NOMO-1 treated with dmso at 0.1 percent for 144 hours (cell line): ENCODE measurements around the gene FANCI.
A peak's percentile ranks its signal among the peaks of the same experiment; 100 is the strongest.

ENCODE experiments used
- DNase-seq: peaks from one replicate; lab custom pipeline; 2025; ENCODE audit not compliant: unreplicated experiment; lab: John Stamatoyannopoulos, UW

The FANCI gene

DNA sequence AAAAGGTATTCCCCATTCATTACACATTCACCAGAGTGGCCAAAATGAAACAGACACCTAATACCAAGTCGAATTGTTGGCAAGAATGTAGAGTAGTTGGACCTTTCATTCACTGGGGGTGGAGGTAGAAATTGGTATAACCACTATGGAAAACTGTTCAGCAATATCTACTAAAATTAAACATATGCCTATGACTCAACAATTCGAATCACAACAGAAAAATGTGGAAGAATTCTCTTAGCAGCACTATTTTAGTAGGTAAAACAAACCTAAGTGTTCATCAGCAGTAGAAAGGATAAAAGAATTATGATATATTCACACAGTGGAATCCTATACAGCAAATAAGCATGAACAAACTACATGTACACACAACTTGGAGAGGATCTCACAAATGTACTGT lies 60.2 kb downstream of the FANCI start:
- DNase-seq = no peak

DNA sequence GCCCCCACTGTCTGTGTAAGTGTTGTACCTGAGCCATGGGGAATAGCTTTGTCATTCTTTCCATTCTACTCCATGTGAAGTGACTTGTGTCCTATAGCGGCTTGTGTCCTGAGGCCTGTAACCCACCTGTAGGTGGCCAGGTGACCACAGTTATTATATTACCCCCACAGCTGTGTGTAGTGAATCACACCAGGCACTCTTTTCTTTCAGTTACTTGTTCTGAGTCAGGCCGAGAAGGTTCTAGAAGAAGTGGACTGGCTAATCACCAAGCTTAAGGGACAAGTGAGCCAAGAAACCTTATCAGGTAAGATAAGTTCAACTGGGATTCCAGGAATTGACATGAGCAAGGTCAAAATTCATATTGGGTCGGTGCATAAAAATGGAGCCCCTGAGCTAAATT lies 61.6 kb downstream of the FANCI start:
- DNase-seq = no peak

DNA sequence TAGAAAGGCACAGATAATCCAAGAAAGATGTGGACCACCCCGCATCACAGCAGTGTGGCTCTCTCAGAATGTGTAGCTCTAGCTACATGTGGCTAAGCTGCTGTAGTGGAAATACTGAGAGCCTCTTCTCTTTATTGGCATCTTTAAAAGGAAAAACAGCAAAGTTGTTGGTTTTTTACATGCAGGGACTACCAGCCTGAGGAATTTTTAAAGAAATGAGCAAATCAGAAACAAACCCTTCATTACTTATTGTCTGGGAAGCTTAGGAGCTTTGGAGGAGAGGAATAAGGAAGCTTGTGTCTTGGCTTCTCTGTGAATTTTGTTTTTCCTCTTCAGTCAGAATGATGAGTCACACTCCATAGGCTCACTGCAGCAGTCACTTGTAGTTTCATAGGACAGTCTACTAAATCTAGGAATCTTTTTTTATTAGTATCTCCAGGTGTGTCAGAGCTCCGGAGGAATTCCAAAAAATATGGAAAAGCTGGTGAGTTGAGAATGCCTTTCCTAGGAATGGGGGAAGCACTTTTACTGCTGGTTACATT lies 63.3 kb downstream of the FANCI start:
- no peak for DNase-seq

DNA sequence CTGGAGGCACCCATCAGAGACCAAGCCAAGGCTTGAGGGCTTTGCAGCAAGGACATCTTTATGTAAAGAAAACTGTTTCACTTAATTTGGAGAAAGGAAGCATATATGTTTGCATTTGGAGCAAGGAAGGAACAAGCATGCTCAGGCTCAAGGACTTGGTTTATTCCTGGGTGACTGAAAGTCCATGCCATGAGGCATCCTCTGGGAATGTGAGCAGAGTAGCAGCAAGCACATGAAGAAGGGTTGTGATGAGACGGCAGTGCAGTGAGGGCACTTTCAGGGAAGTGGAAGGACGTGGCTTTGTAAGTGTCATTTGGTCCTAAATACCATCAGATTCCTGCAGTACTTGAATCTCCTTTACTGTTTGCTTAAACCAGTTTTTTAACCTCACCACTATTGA lies 64.0 kb downstream of the FANCI start:
- no peak for DNase-seq

DNA sequence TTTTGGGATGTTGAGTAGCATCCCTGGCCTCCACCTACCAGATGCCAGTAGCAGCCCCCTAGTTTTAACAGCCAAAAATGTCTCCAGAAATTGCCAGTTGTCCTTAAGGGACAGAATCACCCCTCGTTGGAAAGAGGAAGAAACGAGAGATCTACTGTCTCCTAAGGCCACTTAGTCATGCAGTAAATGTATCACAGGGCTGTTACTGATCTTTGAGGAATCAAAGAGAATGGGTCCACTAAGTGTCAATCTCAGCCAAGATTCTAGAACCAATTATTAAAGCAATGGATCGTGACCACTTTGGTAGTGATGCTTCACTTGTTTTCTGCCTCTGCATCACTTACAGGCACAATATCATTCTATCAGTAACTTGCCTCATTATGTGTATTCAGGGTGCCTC lies 64.5 kb downstream of the FANCI start:
- DNase-seq = no peak

DNA sequence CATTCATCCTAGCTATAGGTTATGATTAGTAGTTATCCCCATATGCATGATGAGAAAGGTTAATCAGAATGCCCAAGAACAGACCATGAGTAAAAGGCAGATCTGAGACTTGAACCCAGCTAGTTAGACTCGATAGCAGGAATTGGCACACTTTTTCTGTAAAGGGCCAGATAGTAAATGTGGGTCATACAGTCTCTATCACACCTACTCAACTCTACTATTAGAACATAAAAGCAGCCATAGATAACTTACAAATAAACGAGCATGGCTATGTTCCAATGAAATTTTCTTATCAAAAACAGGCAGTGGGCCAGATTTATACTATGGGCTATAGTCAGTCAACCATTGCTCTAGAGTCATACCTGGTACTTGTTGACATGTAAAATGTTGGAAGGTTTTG lies 66.2 kb downstream of the FANCI start:
- DNase-seq = no peak

DNA sequence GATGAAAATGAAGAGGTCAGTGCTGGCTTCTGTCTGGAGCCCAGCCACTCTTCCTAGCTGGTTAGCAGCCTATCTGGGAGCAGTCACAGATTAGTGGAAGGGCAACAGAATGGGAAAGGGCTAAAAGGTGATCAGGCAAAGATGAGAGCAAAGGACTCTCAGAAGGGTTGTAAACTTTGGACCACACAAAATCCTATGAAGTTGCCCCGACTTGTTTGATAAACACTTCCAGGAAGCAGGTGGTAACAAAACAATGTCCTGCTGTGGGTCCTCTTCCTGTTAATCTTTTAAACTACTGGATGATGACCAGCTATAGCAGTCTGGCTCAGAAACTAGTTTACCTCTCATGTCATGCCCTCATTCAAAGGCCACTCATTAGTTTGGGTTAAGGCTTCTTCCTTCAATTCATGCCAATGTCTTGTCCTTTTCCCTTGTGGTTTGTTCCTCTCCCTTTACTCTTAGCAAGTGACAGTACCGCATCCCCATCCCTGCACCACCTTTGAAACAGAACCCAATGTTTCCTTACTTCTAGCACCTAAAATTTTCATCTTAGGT lies 71.7 kb downstream of the FANCI start:
- no peak for DNase-seq

DNA sequence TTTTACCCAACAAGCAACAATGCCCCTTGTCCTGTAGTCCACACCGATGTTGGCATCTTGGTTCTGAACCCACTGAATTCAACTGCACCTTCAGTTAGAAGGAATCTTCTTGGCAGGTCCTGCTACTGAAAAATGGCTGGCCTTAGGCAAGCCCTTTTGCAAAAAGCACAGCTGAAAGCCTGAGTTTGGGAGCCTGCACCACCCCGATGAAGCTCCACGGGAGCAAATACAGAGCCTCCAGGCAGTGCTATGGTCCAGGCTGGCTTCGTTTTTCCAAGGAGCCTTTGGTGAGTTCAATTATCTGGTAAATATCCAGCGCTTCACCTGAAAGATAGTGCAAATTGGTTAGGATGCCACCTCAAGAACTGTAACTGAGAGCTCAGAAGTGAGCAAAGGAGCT lies 72.7 kb downstream of the FANCI start:
- no peak for DNase-seq

DNA sequence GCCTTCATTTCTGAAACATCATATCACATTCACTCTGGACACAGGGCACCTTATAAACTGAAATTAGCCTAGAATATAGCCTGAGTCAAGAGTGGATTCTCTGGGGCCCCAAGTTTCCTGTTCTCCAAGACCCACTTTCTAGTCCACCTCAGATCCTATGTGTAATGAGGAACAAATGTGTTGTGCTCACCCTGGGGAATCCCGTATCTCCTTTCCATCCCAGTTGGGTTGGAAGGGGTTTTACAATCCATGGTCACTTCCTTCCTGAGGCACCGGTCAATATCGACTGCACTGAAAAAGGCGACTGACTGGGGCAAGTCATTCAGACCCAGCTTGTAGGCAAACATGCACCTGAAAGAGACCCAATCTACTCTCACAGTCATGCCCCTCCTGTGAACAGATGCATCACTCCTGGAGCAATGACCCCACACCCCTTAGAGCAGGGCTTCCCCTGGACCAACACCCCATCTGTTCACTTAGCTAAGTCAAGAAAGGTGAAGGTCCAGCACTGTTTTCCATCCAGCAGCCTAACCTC lies 73.5 kb downstream of the FANCI start:
- no peak for DNase-seq

DNA sequence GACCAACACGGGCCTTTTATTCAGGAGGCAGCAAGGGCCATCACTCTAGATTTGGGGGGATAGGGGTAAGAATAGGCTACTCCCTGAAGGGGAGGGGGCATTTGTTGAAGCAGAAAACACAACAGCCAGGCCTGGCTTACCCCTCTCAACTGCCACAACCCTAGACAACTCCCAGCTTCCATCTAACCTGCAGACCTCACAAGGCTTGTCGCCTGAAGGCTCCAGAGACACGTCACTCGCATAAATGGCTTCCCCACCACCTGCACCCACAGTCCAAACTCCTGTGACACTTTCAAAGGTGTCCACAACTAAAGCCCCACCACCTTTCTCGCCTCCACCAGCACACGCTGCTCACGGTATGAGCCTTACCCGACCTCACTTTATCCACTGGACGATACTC lies 75.9 kb downstream of the FANCI start:
- no peak for DNase-seq

DNA sequence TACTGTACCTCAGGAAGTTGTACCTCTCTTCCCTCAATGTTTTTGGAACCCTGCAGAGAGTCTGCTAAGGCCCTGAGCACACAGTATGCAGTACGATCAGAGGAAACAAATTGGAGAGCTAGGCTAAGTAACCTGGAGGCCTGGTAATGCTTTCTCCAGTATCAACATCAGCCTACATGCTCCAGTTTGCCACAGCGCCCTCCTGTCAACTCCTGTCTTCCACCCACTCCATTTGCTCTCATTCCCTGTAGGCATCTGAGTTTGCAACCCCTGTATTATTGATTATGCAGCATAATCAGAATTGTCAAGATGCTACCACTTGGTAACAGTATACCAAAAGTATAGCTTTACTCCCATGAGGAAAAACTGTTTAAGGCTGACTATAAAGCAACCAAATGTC lies 76.4 kb downstream of the FANCI start:
- DNase-seq = no peak

DNA sequence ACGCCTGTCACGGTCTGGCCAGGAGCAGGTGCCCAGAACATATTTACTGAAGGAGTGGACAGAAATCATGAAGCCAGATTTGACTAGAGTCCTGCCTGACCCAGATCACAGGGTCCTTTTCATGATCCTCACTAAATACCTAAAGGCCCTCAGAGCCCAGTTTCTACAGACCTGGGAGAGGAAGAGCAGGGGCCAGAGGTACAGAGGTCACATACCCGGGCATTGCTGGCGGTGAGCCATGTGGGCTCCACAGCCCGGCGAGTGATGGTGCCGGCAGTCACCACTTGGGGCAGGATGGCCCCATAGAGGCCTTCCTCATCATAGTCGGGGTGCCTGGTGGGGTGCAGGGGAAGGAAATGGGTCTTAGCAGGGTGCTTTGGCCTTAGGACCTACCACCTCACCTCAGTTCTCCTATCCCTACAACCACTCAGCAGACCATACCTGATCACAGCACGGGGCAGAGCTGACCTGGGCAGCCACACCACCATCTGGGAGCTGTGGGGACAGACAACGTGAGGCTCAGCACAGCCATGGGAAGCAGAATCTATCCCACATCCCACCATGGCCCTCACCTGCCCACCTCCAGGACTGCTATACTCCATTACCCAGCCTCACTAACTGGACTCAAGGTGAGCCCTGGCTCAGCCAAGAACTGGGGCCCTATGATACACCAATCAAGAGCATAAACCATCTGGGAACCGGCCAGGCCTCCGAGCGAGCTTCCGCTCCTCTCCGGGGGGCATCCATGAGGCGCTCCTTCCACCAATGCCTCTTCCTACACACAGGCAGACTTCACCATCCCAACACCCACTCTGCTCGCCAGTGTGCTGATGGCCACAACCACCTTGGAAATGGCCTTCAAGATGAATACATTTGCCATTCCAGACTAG lies 78.0 kb downstream of the FANCI start:
- DNase-seq = no peak

DNA sequence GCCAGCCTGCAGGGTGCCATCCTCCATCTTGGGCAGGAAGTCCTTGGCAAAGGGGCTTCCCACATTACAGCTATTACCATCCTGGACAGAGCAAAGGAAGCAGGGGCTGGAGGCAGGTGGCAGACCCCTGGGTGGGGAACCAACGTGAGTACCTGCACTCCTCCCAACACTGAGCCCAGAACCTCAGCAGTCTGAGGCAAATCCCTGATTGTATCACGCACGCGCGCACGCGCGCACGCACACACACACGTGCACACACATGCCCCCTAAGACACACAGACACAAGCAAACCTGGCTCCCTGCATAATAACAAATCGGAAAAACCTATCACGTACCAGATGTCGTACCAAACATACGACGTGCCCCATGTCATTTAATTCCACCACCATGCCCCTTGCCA lies 79.0 kb downstream of the FANCI start:
- DNase-seq = no peak

DNA sequence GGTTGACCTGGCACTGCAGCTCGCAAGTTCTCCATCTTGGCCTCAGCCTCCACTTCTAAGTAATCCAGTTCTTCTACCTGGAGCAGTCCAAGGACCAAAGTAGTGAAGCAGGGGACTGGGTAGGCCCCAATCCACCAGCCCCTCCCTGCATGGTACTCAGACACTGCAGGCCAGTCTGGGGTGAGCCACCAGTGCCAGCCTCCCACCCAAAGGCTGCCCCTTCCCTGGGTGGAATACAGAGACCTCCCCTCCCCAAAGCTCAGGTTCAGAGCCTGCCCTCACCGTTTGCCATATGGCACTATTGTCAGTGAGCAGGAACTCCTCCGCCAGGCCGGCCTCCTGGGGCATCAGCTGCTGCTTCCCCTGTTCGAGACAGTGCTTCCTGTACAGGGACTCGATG lies 80.0 kb downstream of the FANCI start:
- DNase-seq = no peak

DNA sequence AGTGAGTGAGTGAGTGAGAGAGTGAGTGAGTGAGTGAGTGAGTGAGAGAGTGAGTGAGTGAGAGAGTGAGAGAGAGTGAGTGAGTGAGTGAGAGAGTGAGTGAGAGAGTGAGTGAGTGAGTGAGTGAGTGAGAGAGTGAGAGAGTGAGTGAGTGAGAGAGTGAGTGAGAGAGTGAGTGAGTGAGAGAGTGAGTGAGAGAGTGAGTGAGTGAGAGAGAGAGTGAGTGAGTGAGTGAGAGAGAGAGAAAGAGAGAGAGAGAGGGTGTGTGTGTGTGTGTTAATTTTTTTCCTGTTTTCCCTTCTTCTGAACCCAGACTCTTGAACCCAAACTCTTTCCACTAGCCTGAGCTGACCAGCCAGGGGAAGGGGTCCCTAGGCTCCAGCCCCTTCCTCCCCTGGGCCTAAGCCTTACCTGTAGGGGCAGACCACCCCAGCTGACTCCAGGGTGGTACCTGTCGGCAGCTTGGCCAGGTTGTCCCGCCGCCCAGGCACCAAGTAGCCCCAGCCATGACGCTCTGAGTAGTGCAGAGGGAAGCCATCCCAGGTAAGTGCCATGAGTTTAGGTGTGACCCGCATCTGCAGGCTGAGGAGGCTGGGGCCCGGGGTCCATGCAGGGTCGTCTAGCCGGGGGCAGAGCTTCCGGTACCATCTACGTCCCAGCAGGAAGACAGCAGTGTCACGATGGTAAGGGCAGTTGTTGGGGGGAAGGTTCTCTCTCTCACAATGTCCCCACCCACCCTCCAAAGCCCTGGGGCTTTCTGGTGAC lies 81.4 kb downstream of the FANCI start:
- DNase-seq = no peak

DNA sequence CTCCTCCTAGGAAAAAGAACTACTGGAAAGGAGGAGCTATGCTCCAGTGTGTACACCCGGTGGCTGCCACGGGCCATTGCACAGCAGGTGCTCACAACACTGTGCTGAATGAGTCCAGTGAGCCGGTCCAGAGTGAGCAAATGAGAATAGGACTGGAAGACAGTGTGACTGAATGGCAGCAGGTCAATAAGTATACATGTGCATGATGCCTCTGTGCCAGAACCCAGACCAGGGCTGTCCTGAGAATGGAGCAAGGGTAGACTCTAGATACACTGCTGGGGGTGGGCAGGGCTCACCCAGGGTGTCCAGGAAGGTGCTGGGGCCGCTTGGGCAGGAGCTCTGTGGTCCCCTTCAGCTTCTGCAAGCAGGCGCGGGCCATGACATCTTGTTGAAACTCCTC lies 82.5 kb downstream of the FANCI start:
- DNase-seq = peak; percentile 61

DNA sequence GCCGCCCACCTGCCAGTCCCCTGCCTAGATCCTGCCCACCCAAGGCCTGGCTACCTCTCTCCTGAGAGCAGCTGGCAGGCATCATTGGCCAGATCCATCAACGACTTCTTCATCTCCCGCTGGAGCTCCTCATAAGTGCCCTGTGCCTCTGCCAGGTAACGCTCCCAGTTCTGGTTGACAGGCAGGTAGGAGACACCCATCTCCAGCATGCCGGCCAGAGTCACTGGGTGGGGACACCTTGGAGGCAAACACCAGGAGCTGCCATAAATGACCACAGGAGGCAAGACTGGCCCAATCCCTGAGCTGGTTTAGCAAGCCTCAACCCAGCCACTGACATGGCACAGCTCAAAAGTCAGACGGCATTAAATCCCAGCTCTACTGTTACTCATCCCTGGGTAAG lies 83.3 kb downstream of the FANCI start:
- no peak for DNase-seq

DNA sequence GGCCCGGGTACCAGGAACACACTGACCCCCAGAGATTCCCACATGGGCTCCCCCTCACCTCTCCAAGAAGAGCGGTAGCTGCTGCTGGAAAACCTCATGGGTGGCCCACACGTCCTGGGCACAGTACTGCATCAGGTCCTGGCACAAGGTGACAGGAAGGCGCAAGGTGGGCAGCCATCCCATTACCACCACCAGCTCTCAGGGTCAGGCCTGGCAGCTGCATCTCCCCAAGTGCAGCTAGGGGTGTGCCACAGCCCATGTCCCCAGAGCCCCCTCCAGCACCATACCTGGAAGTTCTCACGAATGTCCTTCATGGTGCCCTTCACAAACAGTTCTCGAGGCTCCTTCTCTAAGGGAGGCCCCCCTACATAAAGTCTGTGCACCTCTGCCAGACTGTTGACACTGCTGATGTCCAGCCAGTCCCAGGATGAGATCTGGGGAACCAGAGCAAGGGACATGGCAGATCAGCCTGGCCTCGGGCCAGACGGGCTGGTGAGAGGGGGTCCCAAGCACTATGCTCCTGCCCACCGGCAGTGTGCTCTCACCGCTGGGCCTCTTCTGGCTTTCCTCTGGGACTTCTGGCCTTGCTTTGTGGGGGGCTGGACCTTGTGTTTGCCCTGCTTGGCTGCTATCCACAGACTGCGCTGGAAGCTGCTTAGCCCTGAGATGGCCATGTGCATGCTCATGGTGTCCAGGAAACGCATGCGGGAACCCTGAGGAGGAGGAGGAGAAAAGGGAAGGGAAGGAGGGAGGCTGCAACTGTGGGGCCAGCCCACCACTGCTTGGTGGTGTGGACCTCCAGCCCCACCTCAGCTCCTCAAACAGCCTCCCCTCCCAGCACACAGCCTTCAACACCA lies 84.8 kb downstream of the FANCI start:
- no peak for DNase-seq

DNA sequence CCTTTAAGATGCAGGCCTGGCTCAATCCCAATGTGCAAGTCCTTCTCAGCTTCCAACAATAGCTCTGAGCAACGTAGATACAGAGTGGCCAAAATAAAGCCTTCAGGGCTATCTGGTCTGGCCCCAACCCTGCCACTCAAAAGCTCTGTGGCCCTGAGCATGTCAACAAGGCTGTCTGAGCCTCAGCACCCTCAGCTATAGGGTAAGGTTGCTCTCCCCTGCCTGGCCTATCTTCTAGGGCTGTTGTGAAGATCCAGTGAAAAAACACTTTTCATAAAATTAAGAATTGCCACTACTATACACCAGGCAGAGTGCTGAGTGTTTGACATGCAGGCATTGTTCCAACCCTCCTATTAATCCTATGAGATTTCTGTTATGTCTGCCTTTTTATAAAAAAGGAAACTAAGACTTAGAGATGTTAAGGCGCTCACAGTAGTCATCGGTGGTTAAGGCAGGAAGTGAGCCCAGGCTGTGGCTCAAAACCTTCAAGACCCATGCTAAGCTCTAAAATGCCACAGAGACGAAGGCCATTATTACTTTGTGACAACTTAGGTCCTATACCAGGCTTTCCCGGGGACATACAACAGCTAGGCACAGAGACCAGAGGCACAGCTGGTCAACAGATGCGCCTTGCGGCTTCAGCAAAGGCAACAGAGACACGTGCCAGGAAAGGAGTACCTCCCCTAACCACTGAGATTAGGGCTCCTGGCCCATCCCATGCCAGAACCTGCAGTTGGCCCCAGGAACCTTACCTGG lies 85.7 kb downstream of the FANCI start:
- DNase-seq = no peak

DNA sequence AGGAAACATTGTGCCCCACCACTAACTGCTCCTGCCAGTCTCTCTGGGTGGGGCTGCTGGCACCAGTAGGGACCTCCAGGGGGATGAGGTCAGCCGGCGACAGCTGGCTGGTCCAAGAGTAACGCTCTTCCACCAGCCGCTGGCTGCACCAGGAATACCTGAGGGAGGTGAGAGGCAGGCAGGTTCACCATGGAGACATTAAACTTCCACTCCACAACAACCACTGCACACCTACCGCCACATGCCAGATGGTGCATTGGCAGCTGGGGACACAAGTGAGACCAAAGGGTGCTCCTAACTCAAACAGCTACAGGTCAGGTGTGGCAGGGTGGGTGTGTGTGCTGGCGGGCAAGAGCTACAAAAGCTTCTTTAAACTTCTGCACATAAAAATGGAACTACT lies 86.3 kb downstream of the FANCI start:
- DNase-seq = no peak
